ENCODE data around the gene ZNF592.

DNA sequence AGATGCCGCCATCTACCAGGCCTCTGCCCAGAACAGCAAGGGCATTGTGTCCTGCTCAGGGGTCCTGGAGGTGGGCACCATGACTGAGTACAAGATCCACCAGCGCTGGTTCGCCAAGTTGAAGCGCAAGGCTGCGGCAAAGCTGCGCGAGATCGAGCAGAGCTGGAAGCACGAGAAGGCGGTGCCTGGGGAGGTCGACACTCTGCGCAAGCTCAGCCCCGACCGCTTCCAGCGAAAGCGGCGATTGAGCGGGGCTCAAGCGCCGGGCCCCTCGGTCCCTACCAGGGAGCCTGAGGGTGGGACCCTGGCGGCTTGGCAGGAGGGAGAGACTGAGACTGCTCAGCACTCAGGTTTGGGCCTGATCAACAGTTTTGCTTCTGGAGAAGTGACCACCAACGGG is 91.3 kb downstream of the ZNF592 start:
- TF ChIP-seq POLR2AphosphoS5 (IDR thresholded peaks at IDR 0.05) = no peak
- no peak for TF ChIP-seq EP300 (conservative IDR thresholded peaks at IDR 0.05; ENCODE audit: poor library complexity, severe bottlenecking)
- no peak for TF ChIP-seq EZH2 (IDR thresholded peaks at IDR 0.05; ENCODE audit: borderline replicate concordance, insufficient read depth, low read length, poor library complexity, severe bottlenecking)
- TF ChIP-seq, protein P1, sequence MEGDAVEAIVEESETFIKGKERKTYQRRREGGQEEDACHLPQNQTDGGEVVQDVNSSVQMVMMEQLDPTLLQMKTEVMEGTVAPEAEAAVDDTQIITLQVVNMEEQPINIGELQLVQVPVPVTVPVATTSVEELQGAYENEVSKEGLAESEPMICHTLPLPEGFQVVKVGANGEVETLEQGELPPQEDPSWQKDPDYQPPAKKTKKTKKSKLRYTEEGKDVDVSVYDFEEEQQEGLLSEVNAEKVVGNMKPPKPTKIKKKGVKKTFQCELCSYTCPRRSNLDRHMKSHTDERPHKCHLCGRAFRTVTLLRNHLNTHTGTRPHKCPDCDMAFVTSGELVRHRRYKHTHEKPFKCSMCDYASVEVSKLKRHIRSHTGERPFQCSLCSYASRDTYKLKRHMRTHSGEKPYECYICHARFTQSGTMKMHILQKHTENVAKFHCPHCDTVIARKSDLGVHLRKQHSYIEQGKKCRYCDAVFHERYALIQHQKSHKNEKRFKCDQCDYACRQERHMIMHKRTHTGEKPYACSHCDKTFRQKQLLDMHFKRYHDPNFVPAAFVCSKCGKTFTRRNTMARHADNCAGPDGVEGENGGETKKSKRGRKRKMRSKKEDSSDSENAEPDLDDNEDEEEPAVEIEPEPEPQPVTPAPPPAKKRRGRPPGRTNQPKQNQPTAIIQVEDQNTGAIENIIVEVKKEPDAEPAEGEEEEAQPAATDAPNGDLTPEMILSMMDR (IDR thresholded peaks at IDR 0.05; ENCODE audit: poor library complexity, severe bottlenecking) = no peak
- TF ChIP-seq TAF1 (IDR thresholded peaks at IDR 0.05; ENCODE audit: low read depth) = no peak
- no peak for TF ChIP-seq SMC3 (conservative IDR thresholded peaks at IDR 0.05; ENCODE audit: poor library complexity)
- no peak for TF ChIP-seq RAD21 (conservative IDR thresholded peaks at IDR 0.05)
- TF ChIP-seq, protein P2, sequence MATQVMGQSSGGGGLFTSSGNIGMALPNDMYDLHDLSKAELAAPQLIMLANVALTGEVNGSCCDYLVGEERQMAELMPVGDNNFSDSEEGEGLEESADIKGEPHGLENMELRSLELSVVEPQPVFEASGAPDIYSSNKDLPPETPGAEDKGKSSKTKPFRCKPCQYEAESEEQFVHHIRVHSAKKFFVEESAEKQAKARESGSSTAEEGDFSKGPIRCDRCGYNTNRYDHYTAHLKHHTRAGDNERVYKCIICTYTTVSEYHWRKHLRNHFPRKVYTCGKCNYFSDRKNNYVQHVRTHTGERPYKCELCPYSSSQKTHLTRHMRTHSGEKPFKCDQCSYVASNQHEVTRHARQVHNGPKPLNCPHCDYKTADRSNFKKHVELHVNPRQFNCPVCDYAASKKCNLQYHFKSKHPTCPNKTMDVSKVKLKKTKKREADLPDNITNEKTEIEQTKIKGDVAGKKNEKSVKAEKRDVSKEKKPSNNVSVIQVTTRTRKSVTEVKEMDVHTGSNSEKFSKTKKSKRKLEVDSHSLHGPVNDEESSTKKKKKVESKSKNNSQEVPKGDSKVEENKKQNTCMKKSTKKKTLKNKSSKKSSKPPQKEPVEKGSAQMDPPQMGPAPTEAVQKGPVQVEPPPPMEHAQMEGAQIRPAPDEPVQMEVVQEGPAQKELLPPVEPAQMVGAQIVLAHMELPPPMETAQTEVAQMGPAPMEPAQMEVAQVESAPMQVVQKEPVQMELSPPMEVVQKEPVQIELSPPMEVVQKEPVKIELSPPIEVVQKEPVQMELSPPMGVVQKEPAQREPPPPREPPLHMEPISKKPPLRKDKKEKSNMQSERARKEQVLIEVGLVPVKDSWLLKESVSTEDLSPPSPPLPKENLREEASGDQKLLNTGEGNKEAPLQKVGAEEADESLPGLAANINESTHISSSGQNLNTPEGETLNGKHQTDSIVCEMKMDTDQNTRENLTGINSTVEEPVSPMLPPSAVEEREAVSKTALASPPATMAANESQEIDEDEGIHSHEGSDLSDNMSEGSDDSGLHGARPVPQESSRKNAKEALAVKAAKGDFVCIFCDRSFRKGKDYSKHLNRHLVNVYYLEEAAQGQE (IDR thresholded peaks at IDR 0.05; ENCODE audit: borderline replicate concordance) = no peak
- TF ChIP-seq MXI1 (conservative IDR thresholded peaks at IDR 0.05; ENCODE audit: poor library complexity, severe bottlenecking) = no peak
